Stimulated activated naive CD8-positive, alpha-beta T cell treated with anti-CD3 and anti-CD28 coated beads, Interleukin-15, amount 100 ng/mL, for 72 hours (primary cell): ENCODE data around the gene XIRP2.
"Not testable (repeated sequence)": the region's sequence is repeated elsewhere in the genome, so short reads cannot be mapped to it uniquely, and the experiment has no call there.

Experiments used
- ATAC-seq: fragments of 150-1000 bp; cut with Tn5 transposase; 2 replicates; pipeline ENCODE4 v1.10.0; 2021; ENCODE audit warnings: mild to moderate bottlenecking, moderate library complexity
- DNase-seq, 2 donors: peaks; one replicate each; pipeline ENCODE4 v3.0.0; 2021 to 2022
- H3K27ac Mint-ChIP-seq, 2 donors: one replicate each; pipeline ENCODE4 v1.8.0; 2022; ENCODE audit warnings: mild to moderate bottlenecking in 2 of 2, mixed read lengths in 2 of 2, moderate library complexity in 2 of 2
- H3K27me3 Mint-ChIP-seq: one replicate; pipeline ENCODE4 v1.8.0; 2022; ENCODE audit warnings: mixed read lengths
- H3K4me1 Mint-ChIP-seq: one replicate; pipeline ENCODE4 v1.8.0; 2022; ENCODE audit warnings: mild to moderate bottlenecking, mixed read lengths
- H3K4me3 Mint-ChIP-seq, 2 donors: one replicate each; pipeline ENCODE4 v1.8.0; 2022; ENCODE audit warnings: mild to moderate bottlenecking in 2 of 2, mixed read lengths in 2 of 2, moderate library complexity in 1 of 2
- H3K9me3 Mint-ChIP-seq, 2 donors: one replicate each; pipeline ENCODE4 v1.8.0; 2022; ENCODE audit warnings: mixed read lengths in 2 of 2

The XIRP2 gene

DNA sequence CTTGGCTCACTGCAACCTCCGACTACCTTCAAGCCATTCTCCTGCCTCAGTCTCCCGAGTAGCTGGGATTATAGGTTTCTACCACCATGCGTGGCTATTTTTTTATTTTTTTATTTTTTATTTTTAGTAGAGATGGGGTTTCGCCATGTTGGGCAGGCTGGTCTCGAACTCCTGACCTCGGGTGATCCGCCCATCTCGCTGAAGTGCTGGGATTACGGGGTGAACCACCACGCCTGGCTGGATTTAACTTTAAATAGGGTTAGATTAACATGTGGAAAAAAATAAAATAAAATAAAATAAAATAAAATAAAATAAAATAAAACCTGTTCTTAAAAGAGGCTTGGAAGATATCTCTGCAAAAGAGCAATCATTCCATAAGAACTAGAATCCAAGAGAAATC lies 170.9 kb downstream of the XIRP2 start:
- Mint-ChIP-seq H3K9me3 (no peaks in the 10 kb centered on the region), H3K27me3 (no peaks in the 10 kb centered on the region), H3K4me1 (no peaks in the 10 kb centered on the region), H3K27ac (no peak overlapping the region), H3K4me3 (no peak overlapping the region)
- no peak for DNase-seq
- no peak for ATAC-seq

- no peak overlapping the region for H3K4me3 Mint-ChIP-seq
- H3K27ac Mint-ChIP-seq = no peak overlapping the region
- no peaks in the 10 kb centered on the region for H3K4me1 Mint-ChIP-seq
- no peaks in the 10 kb centered on the region for H3K9me3 Mint-ChIP-seq
- ATAC-seq (no peak), DNase-seq (no peak)
- no peaks in the 10 kb centered on the region for H3K27me3 Mint-ChIP-seq
These were observed 181.6 kb downstream of the XIRP2 start for GRCh38 chr2:167069855-167070254.

- not testable (repeated sequence) for H3K4me3 Mint-ChIP-seq, DNase-seq, H3K9me3 Mint-ChIP-seq, H3K4me1 Mint-ChIP-seq, H3K27ac Mint-ChIP-seq, H3K27me3 Mint-ChIP-seq, ATAC-seq
These were observed 187.4 kb downstream of the XIRP2 start for GRCh38 chr2:167075708-167076107.

DNA sequence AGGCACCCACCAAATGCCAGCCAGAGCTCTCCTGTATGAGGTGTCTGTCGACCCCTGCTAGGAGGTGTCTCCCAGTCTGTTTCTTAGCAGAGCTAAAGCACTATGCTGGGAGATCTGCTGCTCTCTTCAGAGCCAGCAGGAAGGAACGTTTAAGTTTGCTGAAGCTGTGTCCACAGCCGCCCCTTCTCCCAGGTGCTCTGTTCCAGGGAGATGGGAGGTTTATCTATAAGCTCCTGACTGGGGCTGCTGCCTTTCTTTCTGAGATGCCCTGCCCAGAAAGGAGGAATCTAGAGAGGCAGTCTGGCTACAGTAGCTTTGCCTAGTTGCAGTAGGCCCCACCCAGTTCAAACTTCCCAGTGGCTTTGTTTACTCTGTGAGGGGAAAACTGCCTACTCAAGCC lies 210.7 kb downstream of the XIRP2 start:
- not testable (repeated sequence) for DNase-seq, H3K27me3 Mint-ChIP-seq, H3K4me1 Mint-ChIP-seq, H3K27ac Mint-ChIP-seq, H3K4me3 Mint-ChIP-seq, ATAC-seq
- H3K9me3 Mint-ChIP-seq = peaks cover 22 to 28% of the 10 kb centered on the region in 2 donors

DNA sequence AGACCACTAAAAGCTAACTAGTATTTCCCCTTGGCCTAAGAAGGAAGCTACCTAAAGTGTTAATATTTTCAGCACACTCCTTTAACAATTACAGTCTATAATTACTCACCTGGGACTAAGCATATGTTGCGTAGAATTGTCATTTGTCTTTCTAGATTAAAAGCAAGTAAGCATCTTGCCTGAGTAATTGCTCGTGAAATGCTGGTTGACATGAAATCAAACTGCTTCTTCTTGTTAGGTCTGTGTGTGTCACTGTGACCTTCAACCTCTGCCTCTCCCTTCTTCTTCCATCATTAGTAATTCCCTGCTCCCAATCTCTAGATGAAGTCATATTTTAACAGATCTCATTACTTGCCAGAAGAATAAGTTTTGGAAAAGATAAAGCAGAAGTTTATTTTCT lies 212.2 kb downstream of the XIRP2 start:
- no peaks in the 10 kb centered on the region for H3K27me3 Mint-ChIP-seq
- H3K4me1 Mint-ChIP-seq = no peaks in the 10 kb centered on the region
- ATAC-seq (no peak), DNase-seq (no peak)
- peaks cover 12 to 25% of the 10 kb centered on the region in 2 donors for H3K9me3 Mint-ChIP-seq
- no peak overlapping the region for H3K4me3 Mint-ChIP-seq
- no peak overlapping the region for H3K27ac Mint-ChIP-seq

- Mint-ChIP-seq H3K9me3 (peaks cover 1 to 4% of the 10 kb centered on the region in 2 donors), H3K27ac (peak overlapping the region in 1 of 2 donors; percentile 55), H3K4me3 (no peak overlapping the region), H3K27me3 (no peaks in the 10 kb centered on the region), H3K4me1 (no peaks in the 10 kb centered on the region)
- ATAC-seq = no peak
- DNase-seq = no peak
These were observed 214.9 kb downstream of the XIRP2 start for GRCh38 chr2:167103028-167103756.

DNA sequence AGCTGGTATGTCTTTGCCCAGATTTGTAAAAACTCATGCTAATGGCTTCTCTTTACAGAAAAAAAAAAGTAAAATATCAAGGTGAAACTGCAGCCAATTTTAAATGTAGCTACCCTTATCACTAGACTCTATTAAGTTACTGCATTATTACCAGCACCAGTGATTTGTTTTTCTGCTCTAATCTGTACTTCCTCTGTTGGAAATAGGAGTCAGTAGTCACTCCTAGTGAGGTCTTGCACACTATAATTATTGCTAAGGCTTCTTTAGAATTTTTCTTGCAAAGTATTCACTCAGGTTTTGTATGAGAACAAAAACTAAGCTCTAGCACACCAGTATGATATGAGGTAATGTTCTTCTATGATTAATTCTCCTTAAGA lies 215.5 kb downstream of the XIRP2 start:
- no peak overlapping the region for H3K27ac Mint-ChIP-seq
- no peaks in the 10 kb centered on the region for H3K4me1 Mint-ChIP-seq
- DNase-seq (no peak), ATAC-seq (no peak)
- no peaks in the 10 kb centered on the region for H3K27me3 Mint-ChIP-seq
- no peaks in the 10 kb centered on the region for H3K9me3 Mint-ChIP-seq
- no peak overlapping the region for H3K4me3 Mint-ChIP-seq

DNA sequence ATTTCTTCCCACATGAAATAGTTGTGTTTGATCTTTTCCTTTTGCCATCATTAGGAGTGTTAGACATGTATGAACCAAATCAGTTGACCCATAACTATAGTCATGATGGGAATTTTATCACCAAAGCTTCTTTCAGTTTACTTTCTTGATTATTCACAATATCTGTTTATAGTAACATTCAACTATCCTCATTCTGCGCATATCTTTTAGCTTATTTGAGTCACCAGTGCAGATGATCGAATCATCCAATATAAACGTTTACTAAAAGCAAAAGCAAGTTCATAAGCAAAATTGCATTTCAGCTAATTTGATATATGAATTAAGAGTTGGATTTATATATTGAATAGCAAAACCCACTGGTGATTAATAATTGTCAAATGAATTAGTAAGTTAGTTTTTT lies 216.4 kb downstream of the XIRP2 start:
- Mint-ChIP-seq H3K27ac (no peak overlapping the region), H3K4me3 (no peak overlapping the region), H3K27me3 (no peaks in the 10 kb centered on the region), H3K9me3 (no peaks in the 10 kb centered on the region), H3K4me1 (no peaks in the 10 kb centered on the region)
- ATAC-seq (no peak), DNase-seq (no peak)

GRCh38 chr2:167109682-167110081 lies 221.4 kb downstream of the XIRP2 start:
- not testable (repeated sequence) for DNase-seq, H3K4me3 Mint-ChIP-seq, H3K4me1 Mint-ChIP-seq, ATAC-seq, H3K27me3 Mint-ChIP-seq, H3K9me3 Mint-ChIP-seq
- H3K27ac Mint-ChIP-seq = peak overlapping the region in 1 of 2 donors; percentile 52

- H3K27me3 Mint-ChIP-seq = no peaks in the 10 kb centered on the region
- no peak overlapping the region for H3K4me3 Mint-ChIP-seq
- peaks cover 4% of the 10 kb centered on the region in 2 donors for H3K9me3 Mint-ChIP-seq
- ATAC-seq (no peak), DNase-seq (no peak)
- no peak overlapping the region for H3K27ac Mint-ChIP-seq
- no peaks in the 10 kb centered on the region for H3K4me1 Mint-ChIP-seq
These were observed 222.1 kb downstream of the XIRP2 start for GRCh38 chr2:167110345-167110744.

DNA sequence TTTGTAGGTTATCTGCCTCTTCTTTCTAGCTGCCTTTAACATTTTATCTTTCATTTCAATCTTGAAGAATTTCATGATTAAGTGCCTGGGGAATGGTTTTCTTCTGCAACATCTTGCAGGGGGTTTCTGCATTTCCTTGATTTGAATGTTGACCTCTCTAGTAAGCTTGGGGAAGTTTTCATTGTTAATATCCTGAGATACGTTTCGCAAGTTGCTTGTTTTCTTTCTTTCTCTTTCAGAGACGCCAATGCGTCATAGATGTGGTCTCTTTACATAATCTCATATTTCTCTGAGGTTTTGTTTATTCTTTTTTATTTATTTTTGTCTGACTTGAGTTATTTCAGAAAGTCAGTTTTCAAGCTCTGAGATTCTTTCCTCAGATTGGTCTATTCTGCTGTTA lies 225.7 kb downstream of the XIRP2 start:
- H3K4me1 Mint-ChIP-seq = no peaks in the 10 kb centered on the region
- no peak overlapping the region for H3K27ac Mint-ChIP-seq
- ATAC-seq = no peak
- peaks cover 4 to 5% of the 10 kb centered on the region in 2 donors for H3K9me3 Mint-ChIP-seq
- no peaks in the 10 kb centered on the region for H3K27me3 Mint-ChIP-seq
- H3K4me3 Mint-ChIP-seq = no peak overlapping the region
- no peak for DNase-seq

- ATAC-seq (no peak), DNase-seq (no peak)
- Mint-ChIP-seq H3K27me3 (no peaks in the 10 kb centered on the region), H3K4me1 (no peaks in the 10 kb centered on the region), H3K9me3 (peaks cover 4 to 5% of the 10 kb centered on the region in 2 donors), H3K4me3 (no peak overlapping the region), H3K27ac (no peak overlapping the region)
These were observed 227.3 kb downstream of the XIRP2 start for GRCh38 chr2:167115541-167115940.

DNA sequence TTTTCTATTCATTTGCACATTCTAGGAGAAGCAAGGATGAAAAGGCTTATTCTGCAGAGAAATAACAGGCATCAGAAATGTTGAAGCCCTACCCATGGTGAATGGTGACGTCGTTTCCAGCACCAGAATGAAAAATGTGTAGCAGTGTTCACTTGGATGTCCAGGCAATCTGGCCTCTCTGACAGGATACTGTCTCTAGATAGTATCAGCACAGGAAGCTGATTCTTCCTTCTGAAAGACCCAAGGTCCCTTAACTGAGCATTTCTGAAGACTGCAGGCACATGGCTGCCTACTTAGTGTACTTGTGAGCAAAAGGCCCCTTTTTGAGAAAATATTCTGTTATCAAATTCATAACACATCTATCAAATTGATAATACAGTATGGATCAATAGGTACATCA lies 234.1 kb downstream of the XIRP2 start:
- no peak overlapping the region for H3K27ac Mint-ChIP-seq
- ATAC-seq (no peak), DNase-seq (no peak)
- no peak overlapping the region for H3K4me3 Mint-ChIP-seq
- no peaks in the 10 kb centered on the region for H3K4me1 Mint-ChIP-seq
- no peaks in the 10 kb centered on the region for H3K9me3 Mint-ChIP-seq
- H3K27me3 Mint-ChIP-seq = no peaks in the 10 kb centered on the region

- H3K27me3 Mint-ChIP-seq = no peaks in the 10 kb centered on the region
- no peak overlapping the region for H3K27ac Mint-ChIP-seq
- no peak for DNase-seq
- H3K4me1 Mint-ChIP-seq = no peaks in the 10 kb centered on the region
- ATAC-seq = no peak
- H3K9me3 Mint-ChIP-seq = no peaks in the 10 kb centered on the region
- H3K4me3 Mint-ChIP-seq = no peak overlapping the region
These were observed 237.9 kb downstream of the XIRP2 start for GRCh38 chr2:167126165-167126564.

DNA sequence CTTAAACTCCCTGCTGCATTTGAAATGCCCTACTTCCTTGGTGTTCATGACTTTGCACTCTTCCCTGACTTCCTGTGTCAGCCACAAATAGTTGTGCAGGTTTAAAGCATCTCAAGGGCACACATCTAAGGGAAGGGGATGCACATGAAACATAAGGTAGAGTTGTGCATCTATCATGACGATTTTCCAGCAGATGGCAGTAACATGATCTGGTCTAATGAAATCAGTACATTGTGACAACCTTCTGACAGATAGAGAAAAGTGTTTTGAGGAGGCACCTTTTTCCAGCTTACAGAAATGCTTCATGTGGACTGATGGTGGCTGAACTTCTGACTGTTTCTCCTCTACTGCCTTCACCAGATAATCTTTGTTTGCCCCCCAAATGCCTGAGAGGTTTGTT lies 238.9 kb downstream of the XIRP2 start:
- H3K27me3 Mint-ChIP-seq = no peaks in the 10 kb centered on the region
- no peak overlapping the region for H3K27ac Mint-ChIP-seq
- ATAC-seq (no peak), DNase-seq (no peak)
- H3K4me3 Mint-ChIP-seq = no peak overlapping the region
- H3K9me3 Mint-ChIP-seq = no peaks in the 10 kb centered on the region
- H3K4me1 Mint-ChIP-seq = no peaks in the 10 kb centered on the region

DNA sequence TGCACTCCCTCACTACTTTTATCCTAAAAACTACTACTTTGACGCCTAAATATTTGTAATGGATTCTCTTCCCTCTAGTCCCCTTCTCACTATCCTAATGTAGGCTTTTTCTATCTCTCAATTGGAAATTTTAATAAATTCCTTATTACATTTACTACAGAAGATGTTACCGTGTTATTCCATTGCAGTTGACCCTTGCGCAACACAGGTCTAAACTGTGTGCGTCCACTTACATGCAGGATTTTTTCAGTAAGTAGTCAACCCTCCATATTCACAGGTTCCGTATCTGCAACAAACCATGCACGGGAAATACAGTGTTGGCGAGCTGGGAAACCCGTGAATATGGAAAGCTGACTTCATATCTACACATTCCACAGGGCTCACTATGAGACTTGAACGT lies 239.8 kb downstream of the XIRP2 start:
- ATAC-seq (no peak), DNase-seq (no peak)
- Mint-ChIP-seq H3K4me1 (no peaks in the 10 kb centered on the region), H3K27me3 (no peaks in the 10 kb centered on the region), H3K9me3 (no peaks in the 10 kb centered on the region), H3K27ac (peak overlapping the region in 1 of 2 donors; percentile 78), H3K4me3 (no peak overlapping the region)

DNA sequence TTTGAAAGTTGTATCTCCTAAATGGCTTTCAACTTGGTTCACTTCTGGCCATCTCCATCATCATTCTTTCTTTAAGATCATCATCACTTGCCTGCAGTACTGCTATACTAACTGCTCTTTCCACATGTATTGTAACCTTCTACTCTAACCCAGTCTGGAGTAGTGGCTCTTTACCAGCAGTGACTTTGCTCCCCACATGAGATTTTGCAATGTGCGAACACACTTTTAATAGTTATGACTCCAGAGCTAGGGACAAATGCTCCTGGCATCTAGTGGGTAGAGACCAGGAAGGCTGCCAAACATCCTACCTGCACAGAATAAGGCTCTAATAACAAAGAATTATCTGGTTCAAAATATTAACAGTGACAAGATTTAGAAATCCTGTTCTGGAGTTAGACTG lies 243.8 kb downstream of the XIRP2 start:
- Mint-ChIP-seq H3K27me3 (no peaks in the 10 kb centered on the region), H3K4me1 (no peaks in the 10 kb centered on the region), H3K9me3 (no peaks in the 10 kb centered on the region), H3K4me3 (no peak overlapping the region), H3K27ac (no peak overlapping the region)
- no peak for ATAC-seq
- no peak for DNase-seq
